ENCODE data around the gene SPARC.
A peak's percentile ranks its signal among the peaks of the same experiment; 100 is the strongest.

SPARC gene

DNA sequence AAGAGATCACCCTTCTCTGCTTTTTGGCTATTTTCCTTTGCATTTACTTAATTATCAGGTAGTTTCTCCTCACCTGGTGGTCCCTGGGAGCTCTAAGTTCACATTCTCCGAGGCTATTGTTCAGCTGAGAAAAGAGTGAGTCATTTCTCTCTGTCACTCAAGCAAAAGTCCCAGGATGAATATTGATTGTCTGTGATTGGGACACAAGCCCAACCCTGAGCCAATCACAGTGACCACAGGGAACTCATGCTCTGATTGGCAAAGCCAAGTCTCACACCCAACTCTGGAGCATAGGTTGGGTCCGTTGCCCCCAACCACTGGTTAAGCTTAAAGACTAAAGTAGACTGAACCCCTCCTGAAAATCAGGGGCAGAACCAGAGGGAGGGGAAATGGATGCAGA is 67.8 kb downstream of the SPARC start:
- DNase-seq = no peak

DNA sequence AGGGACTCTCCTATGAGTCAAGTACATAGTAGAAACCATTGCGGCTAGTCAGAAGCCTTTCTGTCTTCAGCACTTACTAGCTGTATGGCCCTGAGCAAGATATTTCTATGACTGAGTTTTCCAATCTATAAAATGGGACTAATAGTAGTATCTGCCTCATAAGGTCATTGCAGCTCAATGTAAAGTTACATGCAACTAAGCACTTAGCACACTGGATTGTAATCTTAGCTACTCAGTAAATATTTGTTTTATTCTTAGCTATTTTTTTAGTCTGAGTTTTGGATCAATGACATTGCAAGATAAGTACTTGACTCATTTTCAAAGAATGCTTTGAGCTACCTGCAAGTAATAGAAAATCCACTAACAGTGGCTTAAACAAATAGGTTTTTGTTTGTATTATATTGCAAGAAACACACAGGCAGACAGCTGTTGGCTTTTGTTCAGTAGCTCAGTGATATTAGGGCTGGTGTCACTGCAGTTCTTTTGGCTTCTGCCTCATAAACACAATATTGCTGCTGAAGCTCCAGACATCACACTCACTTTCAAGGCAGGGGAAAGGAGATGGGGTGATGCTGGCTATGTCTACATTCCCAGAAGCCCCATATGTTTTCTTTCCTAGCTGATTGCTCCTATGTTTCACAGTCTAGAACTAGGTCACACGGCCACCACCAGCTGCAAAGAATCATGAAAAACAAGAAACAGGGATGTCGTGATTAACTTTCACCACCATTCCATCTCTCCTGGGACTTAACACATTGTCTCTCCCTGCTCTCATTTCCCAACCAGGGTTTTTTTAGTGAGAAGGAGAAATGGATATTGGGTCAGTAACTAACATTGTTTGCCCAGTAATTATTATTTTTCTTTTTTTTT is 68.6 kb downstream of the SPARC start:
- no peak for DNase-seq

DNA sequence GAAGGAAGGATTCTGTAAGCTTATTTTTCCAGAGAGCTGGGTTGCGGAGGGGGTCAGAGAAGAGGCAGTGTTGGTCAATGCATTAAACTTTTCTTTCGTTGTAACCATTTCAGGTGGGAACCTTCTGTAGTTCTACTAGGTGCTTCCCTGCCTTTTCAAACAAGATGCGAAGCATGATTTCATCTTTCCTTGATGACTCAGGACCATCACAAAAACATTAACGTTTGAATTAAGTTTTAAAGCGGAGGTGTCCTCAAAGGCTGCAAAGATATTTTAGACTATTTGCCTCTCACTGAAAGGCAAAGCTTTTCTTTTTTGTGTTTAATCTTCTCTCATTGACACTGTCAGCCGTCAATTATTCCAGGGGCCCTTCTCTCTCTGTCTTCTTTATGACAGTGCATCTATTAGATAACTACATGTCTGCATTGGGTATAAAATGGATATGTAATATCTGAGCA is 69.3 kb downstream of the SPARC start:
- no peak for DNase-seq

DNA sequence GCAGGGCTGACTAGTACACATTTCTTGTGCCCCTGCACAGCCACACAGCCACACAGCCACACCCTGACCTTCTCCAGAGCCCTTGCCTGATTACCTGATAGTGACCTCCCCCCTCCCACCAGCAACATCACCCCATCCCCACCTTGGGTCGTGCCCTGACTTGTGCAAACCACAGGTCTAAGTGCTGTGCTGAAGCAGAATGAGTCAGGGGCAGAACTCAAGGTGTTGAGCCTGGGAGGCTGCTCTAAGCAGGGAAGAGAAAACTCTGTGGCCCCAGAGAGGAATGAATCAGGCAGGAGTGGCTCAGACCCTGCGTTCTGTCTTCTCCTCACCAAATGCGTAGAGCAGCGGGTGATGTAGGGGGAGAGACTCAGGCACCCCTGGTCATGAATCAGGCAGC is 71.3 kb downstream of the SPARC start:
- DNase-seq = no peak

DNA sequence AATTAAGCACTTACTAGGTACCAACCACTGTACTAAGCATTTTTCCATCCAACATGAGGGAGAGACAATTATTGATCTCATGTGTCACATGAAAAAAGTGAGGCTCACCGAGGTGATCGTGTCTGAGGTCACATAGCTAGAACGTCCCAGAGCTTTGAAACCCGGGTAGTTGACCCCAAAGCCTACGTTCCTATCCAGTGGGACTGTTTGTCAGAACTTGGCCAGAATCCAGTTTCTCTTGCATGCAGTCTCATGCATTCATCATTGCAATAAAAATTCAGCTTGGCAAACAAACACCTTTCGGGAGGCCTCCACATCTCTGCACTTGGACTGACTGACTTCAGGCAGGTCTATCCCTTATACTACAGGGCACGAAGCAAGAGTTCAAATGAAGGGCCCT is 72.2 kb downstream of the SPARC start:
- DNase-seq = no peak

DNA sequence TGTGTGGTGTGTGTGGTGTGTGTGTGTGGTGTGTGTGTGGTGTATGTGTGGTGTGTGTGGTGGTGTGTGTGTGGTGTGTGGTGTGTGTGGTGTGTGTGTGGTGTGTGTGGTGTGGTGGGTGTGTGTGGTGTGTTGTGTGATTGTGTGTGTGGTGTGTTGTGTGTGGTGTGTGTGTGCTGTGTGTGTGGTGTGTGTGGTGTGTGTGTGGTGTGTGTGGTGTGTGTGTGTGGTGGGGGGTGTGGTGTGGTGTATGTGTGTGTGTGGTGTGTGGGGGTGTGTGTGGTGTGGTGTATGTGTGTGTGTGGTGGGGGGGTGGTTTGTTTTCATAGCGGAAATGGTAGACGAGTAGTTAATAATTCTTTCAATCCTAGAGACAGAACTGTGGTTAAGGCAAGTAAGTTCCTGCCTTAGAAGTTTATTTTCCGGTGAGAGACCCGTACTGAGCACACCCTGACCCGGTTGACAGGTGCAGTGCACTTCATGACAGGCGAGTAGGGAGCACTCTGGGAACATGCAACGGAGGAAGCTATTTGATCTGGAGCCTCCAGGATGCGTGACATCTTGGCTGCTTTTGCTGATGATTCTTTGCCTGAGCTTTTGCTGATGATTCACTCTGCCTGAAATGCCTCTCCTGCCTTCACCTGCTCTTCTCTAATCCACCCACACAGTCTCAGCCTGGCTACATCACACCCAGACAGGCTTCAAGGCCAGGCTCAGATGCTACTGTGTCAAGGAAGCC is 73.9 kb downstream of the SPARC start:
- DNase-seq = peak; percentile 37

DNA sequence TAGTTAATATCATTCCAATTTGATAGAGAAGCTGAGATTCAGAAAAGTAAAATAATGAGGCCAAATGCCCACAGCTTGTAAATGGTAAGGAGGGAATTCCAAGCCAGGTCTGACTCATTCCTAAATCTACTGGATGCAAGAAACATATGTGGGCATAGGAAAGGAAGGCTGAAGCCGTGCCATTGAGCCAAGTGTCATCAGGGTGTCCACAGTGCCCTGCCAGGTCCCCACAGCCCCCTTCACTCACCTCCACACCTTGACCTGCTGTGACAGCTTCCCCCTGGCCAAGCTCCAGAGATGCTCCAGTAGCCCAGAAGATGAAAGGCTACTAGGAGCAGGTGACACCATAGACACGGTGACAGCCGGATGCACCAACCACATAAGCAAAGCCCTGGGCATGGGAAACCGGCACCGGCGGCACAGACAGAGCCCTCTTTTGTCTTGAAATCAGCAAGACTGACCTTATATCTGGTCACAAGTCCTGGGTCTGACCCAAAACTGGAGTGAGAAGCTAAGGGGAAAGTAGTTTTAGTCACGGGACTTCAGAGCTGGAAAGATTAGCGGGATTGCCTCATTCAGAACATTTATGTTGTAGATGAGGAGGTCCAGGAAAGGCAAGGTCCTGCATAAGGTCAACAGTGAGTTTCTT is 75.5 kb downstream of the SPARC start:
- DNase-seq = no peak

Measured in CD4-positive, alpha-beta T cell treated with Interleukin-4 for 4 hours (primary cell).